SK-N-SH (cell line): Measurements from ENCODE around the gene OR4B1. TPM values are rescaled to one million over a fixed set of nuclear protein-coding genes. Genes with fewer than 3 reads are reported as not detected.

Source experiments
- CTCF ChIA-PET: fragments of 300-600, 350-600 bp; formaldehyde crosslinking; extraction: SDS; loops from one replicate; lab custom pipeline; 2021; lab: Yijun Ruan, JAX
- POLR2A ChIA-PET: fragments of 350-600 bp; sonication (Branson Sonifier 250); formaldehyde crosslinking; extraction: SDS; loops from one replicate; lab custom pipeline; 2020; ENCODE audit warnings: antibody characterized with exemption, inconsistent platforms; lab: Yijun Ruan, JAX
- DNase-seq: peaks from one replicate; pipeline ENCODE4 v3.0.0; 2012
- H2AFZ ChIP-seq: fragments of 200-600 bp; sonication (generic); 2 replicates; pipeline ENCODE4 v1.8.1; 2016; ENCODE audit warnings: antibody characterized with exemption, mild to moderate bottlenecking, low read depth
- H3F3A ChIP-seq: fragments of 200-600 bp; sonication (generic); replicated peaks from 2 replicates; pipeline ENCODE3; 2016; ENCODE audit warnings: antibody characterized with exemption, mild to moderate bottlenecking; ENCODE audit not compliant: insufficient read depth
- H3K27ac ChIP-seq, 2 experiments: fragments of 200-500 bp in 1 of 2; fragments of 200-600 bp in 1 of 2; sonication (Bioruptor generic) in 1 of 2; sonication (generic), shearing (Covaris generic) in 1 of 2; 2 replicates each; pipeline versions ENCODE4 v1.5.1 to v1.6.1; 2014 to 2016; ENCODE audit warnings: low read depth in 2 of 2, inconsistent platforms in 1 of 2, low read length in 1 of 2, mild to moderate bottlenecking in 1 of 2, mixed read lengths in 1 of 2
- H3K27me3 ChIP-seq: fragments of 200-600 bp; sonication (generic), shearing (Covaris generic); 2 replicates; pipeline ENCODE4 v1.6.1; 2016; ENCODE audit warnings: mixed run types; ENCODE audit not compliant: insufficient read depth
- H3K36me3 ChIP-seq, 2 experiments: fragments of 200-500 bp in 1 of 2; fragments of 200-600 bp in 1 of 2; sonication (Bioruptor generic) in 1 of 2; sonication (generic) in 1 of 2; replicated peaks in 1 of 2; 2 replicates each; pipeline versions ENCODE3 to v1.5.1; 2014 to 2016; ENCODE audit warnings: low read length in 1 of 2, mild to moderate bottlenecking in 1 of 2; ENCODE audit not compliant: insufficient read depth in 2 of 2, control insufficient read depth in 1 of 2
- H3K4me1 ChIP-seq, 2 experiments: fragments of 200-500 bp in 1 of 2; fragments of 200-600 bp in 1 of 2; sonication (Bioruptor generic) in 1 of 2; sonication (generic), shearing (Covaris generic) in 1 of 2; 2 replicates each; pipeline versions ENCODE4 v1.5.1 to v1.6.1; 2014 to 2016; ENCODE audit warnings: low read depth in 1 of 2, low read length in 1 of 2, mixed run types in 1 of 2; ENCODE audit not compliant: insufficient read depth in 2 of 2, control insufficient read depth in 1 of 2
- H3K4me2 ChIP-seq: fragments of 200-600 bp; sonication (generic), shearing (Covaris generic); 2 replicates; pipeline ENCODE4 v1.6.1; 2017; ENCODE audit warnings: mixed run types
- H3K4me3 ChIP-seq, 2 experiments: fragments of 200-500 bp in 1 of 2; fragments of 200-600 bp in 1 of 2; sonication (Bioruptor generic) in 1 of 2; sonication (generic), shearing (Covaris generic) in 1 of 2; 2 replicates each; pipeline versions ENCODE4 v1.5.1 to v1.8.1; 2014 to 2016; ENCODE audit warnings: low read depth in 2 of 2, inconsistent platforms in 1 of 2, low read length in 1 of 2, mild to moderate bottlenecking in 1 of 2, mixed read lengths in 1 of 2, moderate library complexity in 1 of 2
- H3K79me2 ChIP-seq: fragments of 200-600 bp; sonication (generic); 2 replicates; pipeline ENCODE4 v1.8.1; 2017; ENCODE audit warnings: mild to moderate bottlenecking; ENCODE audit not compliant: insufficient read depth
- H3K9ac ChIP-seq: fragments of 200-600 bp; sonication (generic); 2 replicates; pipeline ENCODE4 v1.6.1; 2017; ENCODE audit warnings: mixed run types
- H3K9me2 ChIP-seq: fragments of 200-600 bp; sonication (generic); 2 replicates; pipeline ENCODE4 v1.6.1; 2017; ENCODE audit warnings: mixed run types
- H3K9me3 ChIP-seq: fragments of 200-600 bp; sonication (generic); 2 replicates; pipeline ENCODE4 v1.6.1; 2017; ENCODE audit warnings: mixed run types, mild to moderate bottlenecking, moderate library complexity
- H4K20me1 ChIP-seq: fragments of 200-600 bp; sonication (generic); 2 replicates; pipeline ENCODE4 v1.6.1; 2017; ENCODE audit warnings: mild to moderate bottlenecking, mixed run types; ENCODE audit not compliant: insufficient read depth
- CHD2 ChIP-seq: fragments of 150-350 bp; IDR thresholded peaks from 2 replicates; pipeline ENCODE4 v1.6.1; 2018; ENCODE audit warnings: low read length; ENCODE audit not compliant: partially characterized antibody
- CTCF ChIP-seq: fragments of 200-600 bp; sonication (generic); IDR thresholded peaks from 2 replicates; pipeline ENCODE4 v1.6.1; 2017; ENCODE audit warnings: antibody characterized with exemption, mild to moderate bottlenecking, moderate library complexity
- EP300 ChIP-seq, 2 experiments: IDR thresholded peaks; 2 replicates each; pipeline versions ENCODE4 v1.4.0 to v1.6.1; 2012; ENCODE audit warnings: borderline replicate concordance in 1 of 2, low read depth in 1 of 2, low read length in 1 of 2
- EZH2phosphoT487 ChIP-seq: fragments of 200-600 bp; sonication (generic); IDR thresholded peaks from 2 replicates; pipeline ENCODE4 v1.6.1; 2017; ENCODE audit warnings: low read depth, mixed run types, mild to moderate bottlenecking, antibody characterized with exemption, moderate library complexity, borderline replicate concordance
- FOXM1 ChIP-seq: IDR thresholded peaks from 2 replicates; pipeline ENCODE4 v1.4.0; 2012; ENCODE audit warnings: low read depth, mild to moderate bottlenecking
- IRF3 ChIP-seq: fragments of 150-350 bp; IDR thresholded peaks from 2 replicates; pipeline ENCODE4 v1.6.1; 2016; ENCODE audit warnings: mild to moderate bottlenecking, low read depth, low read length
- JUND ChIP-seq: IDR thresholded peaks from 2 replicates; pipeline ENCODE4 v1.4.0; 2012
- MXI1 ChIP-seq: IDR thresholded peaks from 2 replicates; pipeline ENCODE4 v1.6.1; 2012; ENCODE audit warnings: mild to moderate bottlenecking, low read depth, low read length, improper control_type of control experiment
- NFIC ChIP-seq: IDR thresholded peaks from 2 replicates; pipeline ENCODE4 v1.4.0; 2012; ENCODE audit warnings: borderline replicate concordance
- NRF1 ChIP-seq: IDR thresholded peaks from 2 replicates; pipeline ENCODE4 v1.6.1; 2012; ENCODE audit warnings: low read depth, mild to moderate bottlenecking, low read length
- PBX3 ChIP-seq: IDR thresholded peaks from 2 replicates; pipeline ENCODE4; 2012
- RFX5 ChIP-seq: IDR thresholded peaks from 2 replicates; pipeline ENCODE4 v1.6.1; 2012; ENCODE audit warnings: mild to moderate bottlenecking, improper control_type of control experiment, low read length
- RXRA ChIP-seq: IDR thresholded peaks from 2 replicates; pipeline ENCODE4 v1.4.0; 2012; ENCODE audit warnings: low read depth, mild to moderate bottlenecking, borderline replicate concordance
- SMC3 ChIP-seq: IDR thresholded peaks from 2 replicates; pipeline ENCODE4 v1.6.1; 2012; ENCODE audit warnings: low read depth, low read length, improper control_type of control experiment
- TCF12 ChIP-seq: IDR thresholded peaks from 2 replicates; pipeline ENCODE4 v1.4.0; 2012
- USF2 ChIP-seq: fragments of 150-350 bp; IDR thresholded peaks from 2 replicates; pipeline ENCODE4 v1.6.1; 2017; ENCODE audit warnings: antibody characterized with exemption, low read length, low read depth, borderline replicate concordance
- WGBS: methylation state at CpG from one replicate; pipeline ENCODE4 v1.1.6; 2017; ENCODE audit warnings: low lambda C conversion rate; 5-methylcytosine and 5-hydroxymethylcytosine counted together
- polyA plus RNA-seq, 3 experiments: library from polyadenylated mRNA; depleted of rRNA; stranded (reverse); fragments of >200 nt; gene quantifications; 2 replicates each; pipeline ENCODE4 v1.2.3, GENCODE V29; 2012
- TF ChIP-seq, protein P1 (sequence below): IDR thresholded peaks from 2 replicates; pipeline ENCODE4 v1.4.0; 2012; ENCODE audit warnings: low read depth, borderline replicate concordance
- TF ChIP-seq, protein P2 (sequence below): IDR thresholded peaks from 2 replicates; pipeline ENCODE4 v1.6.1; 2012; ENCODE audit warnings: mild to moderate bottlenecking, low read depth, low read length, moderate library complexity

The OR4B1 gene
- polyA plus RNA-seq, 1 of the 3 experiments (the other 2 are of a cell fraction) = not detected

DNA sequence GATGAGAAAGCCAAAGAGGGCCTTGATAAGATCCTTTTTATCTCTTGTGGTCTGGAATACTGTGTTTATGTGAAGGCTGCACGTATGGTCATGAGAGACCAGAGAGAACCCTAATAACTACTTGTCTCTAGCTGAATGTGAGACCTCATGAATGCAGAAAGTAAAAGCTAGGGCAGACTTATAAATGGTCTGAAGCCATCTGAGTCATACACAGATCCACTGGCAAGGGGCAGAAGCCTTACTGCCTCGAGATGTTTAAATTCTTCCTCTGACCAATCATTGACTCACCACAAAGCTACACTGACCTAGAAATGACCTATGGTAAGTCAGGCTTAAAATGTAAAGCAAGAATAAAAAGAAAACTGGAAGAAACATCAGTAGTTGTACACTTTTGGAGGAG is 22.7 kb upstream of the OR4B1 start:
- Histone ChIP-seq H3K4me2 (no peak overlapping the region), H3K27ac (no peak overlapping the region), H3K9me2 (no peaks in the 10 kb centered on the region), H3K36me3 (no peaks in the 10 kb centered on the region), H4K20me1 (no peaks in the 10 kb centered on the region), H3K9ac (no peak overlapping the region), H3K79me2 (no peaks in the 10 kb centered on the region), H3K4me3 (no peak overlapping the region), H3F3A (no peaks in the 10 kb centered on the region), H2AFZ (no peak overlapping the region), H3K4me1 (no peaks in the 10 kb centered on the region; a peak in 1 of 4 replicates), H3K9me3 (no peaks in the 10 kb centered on the region; the same call in 1 of the 2 replicates), H3K27me3 (no peaks in the 10 kb centered on the region)
- WGBS = 5% methylated on average over 2 of the region's 2 CpGs
- ChIA-PET POLR2A (no interaction called here), CTCF (no interaction called here)
- no peak for TF ChIP-seq IRF3
- no peak for TF ChIP-seq EZH2phosphoT487
- TF ChIP-seq CTCF = no peak
- no peak for TF ChIP-seq NRF1
- TF ChIP-seq NFIC = no peak
- TF ChIP-seq RXRA = no peak
- no peak for TF ChIP-seq FOXM1
- no peak for TF ChIP-seq EP300 (IDR thresholded peaks at IDR 0.05; ENCODE audit: borderline replicate concordance in 1 of 2, low read depth in 1 of 2, low read length in 1 of 2)
- no peak for TF ChIP-seq MXI1
- TF ChIP-seq RFX5 = no peak
- no peak for DNase-seq

- POLR2A ChIA-PET = no interaction called here
- 11% methylated on average over 2 of the region's 2 CpGs for WGBS
- H3K36me3 ChIP-seq = no peaks in the 10 kb centered on the region
Measured at GRCh38 chr11:48207881-48208280, 8.7 kb upstream of the OR4B1 start.

More at GRCh38 chr11:48207881-48208280, 8.7 kb upstream of the OR4B1 start:
- Histone ChIP-seq H4K20me1 (no peaks in the 10 kb centered on the region), H3K9me3 (no peaks in the 10 kb centered on the region), H3K27ac (no peak overlapping the region), H2AFZ (no peak overlapping the region), H3K4me2 (no peak overlapping the region), H3K79me2 (no peaks in the 10 kb centered on the region), H3K9ac (no peak overlapping the region), H3K9me2 (no peaks in the 10 kb centered on the region), H3K27me3 (no peaks in the 10 kb centered on the region; the same call in 1 of the 2 replicates), H3F3A (no peaks in the 10 kb centered on the region), H3K4me1 (no peaks in the 10 kb centered on the region), H3K4me3 (no peak overlapping the region)
- no peak for DNase-seq
- TF ChIP-seq EP300 (IDR thresholded peaks at IDR 0.05; ENCODE audit: borderline replicate concordance in 1 of 2, low read depth in 1 of 2, low read length in 1 of 2) = no peak
- TF ChIP-seq JUND = no peak
- TF ChIP-seq SMC3 = no peak
- no peak for TF ChIP-seq CHD2
- TF ChIP-seq, protein P1, sequence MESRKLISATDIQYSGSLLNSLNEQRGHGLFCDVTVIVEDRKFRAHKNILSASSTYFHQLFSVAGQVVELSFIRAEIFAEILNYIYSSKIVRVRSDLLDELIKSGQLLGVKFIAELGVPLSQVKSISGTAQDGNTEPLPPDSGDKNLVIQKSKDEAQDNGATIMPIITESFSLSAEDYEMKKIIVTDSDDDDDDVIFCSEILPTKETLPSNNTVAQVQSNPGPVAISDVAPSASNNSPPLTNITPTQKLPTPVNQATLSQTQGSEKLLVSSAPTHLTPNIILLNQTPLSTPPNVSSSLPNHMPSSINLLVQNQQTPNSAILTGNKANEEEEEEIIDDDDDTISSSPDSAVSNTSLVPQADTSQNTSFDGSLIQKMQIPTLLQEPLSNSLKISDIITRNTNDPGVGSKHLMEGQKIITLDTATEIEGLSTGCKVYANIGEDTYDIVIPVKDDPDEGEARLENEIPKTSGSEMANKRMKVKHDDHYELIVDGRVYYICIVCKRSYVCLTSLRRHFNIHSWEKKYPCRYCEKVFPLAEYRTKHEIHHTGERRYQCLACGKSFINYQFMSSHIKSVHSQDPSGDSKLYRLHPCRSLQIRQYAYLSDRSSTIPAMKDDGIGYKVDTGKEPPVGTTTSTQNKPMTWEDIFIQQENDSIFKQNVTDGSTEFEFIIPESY = no peak
- no peak for TF ChIP-seq NRF1
- no peak for TF ChIP-seq USF2
- TF ChIP-seq, protein P2, sequence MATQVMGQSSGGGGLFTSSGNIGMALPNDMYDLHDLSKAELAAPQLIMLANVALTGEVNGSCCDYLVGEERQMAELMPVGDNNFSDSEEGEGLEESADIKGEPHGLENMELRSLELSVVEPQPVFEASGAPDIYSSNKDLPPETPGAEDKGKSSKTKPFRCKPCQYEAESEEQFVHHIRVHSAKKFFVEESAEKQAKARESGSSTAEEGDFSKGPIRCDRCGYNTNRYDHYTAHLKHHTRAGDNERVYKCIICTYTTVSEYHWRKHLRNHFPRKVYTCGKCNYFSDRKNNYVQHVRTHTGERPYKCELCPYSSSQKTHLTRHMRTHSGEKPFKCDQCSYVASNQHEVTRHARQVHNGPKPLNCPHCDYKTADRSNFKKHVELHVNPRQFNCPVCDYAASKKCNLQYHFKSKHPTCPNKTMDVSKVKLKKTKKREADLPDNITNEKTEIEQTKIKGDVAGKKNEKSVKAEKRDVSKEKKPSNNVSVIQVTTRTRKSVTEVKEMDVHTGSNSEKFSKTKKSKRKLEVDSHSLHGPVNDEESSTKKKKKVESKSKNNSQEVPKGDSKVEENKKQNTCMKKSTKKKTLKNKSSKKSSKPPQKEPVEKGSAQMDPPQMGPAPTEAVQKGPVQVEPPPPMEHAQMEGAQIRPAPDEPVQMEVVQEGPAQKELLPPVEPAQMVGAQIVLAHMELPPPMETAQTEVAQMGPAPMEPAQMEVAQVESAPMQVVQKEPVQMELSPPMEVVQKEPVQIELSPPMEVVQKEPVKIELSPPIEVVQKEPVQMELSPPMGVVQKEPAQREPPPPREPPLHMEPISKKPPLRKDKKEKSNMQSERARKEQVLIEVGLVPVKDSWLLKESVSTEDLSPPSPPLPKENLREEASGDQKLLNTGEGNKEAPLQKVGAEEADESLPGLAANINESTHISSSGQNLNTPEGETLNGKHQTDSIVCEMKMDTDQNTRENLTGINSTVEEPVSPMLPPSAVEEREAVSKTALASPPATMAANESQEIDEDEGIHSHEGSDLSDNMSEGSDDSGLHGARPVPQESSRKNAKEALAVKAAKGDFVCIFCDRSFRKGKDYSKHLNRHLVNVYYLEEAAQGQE = no peak
- TF ChIP-seq PBX3 = no peak
- TF ChIP-seq TCF12 = no peak
- CTCF ChIA-PET = no interaction called here
